Measurements from ENCODE around the gene EHD4.

GRCh38 chr15:41921639-41922038 is 50.7 kb downstream of the EHD4 start:
- TF ChIP-seq POLR2AphosphoS5 (IDR thresholded peaks at IDR 0.05; ENCODE audit: insufficient read depth, low read depth, low read length), result no peak
- TF ChIP-seq, protein P1, sequence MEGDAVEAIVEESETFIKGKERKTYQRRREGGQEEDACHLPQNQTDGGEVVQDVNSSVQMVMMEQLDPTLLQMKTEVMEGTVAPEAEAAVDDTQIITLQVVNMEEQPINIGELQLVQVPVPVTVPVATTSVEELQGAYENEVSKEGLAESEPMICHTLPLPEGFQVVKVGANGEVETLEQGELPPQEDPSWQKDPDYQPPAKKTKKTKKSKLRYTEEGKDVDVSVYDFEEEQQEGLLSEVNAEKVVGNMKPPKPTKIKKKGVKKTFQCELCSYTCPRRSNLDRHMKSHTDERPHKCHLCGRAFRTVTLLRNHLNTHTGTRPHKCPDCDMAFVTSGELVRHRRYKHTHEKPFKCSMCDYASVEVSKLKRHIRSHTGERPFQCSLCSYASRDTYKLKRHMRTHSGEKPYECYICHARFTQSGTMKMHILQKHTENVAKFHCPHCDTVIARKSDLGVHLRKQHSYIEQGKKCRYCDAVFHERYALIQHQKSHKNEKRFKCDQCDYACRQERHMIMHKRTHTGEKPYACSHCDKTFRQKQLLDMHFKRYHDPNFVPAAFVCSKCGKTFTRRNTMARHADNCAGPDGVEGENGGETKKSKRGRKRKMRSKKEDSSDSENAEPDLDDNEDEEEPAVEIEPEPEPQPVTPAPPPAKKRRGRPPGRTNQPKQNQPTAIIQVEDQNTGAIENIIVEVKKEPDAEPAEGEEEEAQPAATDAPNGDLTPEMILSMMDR (IDR thresholded peaks at IDR 0.05; ENCODE audit: extremely low read depth in 1 of 2, insufficient read depth in 1 of 2, low read depth in 1 of 2, low read length in 2 of 2), result no peak
- no peak for TF ChIP-seq EZH2 (IDR thresholded peaks at IDR 0.05; ENCODE audit: borderline replicate concordance, low read depth, low read length, severe bottlenecking)
- TF ChIP-seq, protein P2, sequence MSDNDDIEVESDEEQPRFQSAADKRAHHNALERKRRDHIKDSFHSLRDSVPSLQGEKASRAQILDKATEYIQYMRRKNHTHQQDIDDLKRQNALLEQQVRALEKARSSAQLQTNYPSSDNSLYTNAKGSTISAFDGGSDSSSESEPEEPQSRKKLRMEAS (IDR thresholded peaks at IDR 0.05; ENCODE audit: insufficient read depth, insufficient read length), result no peak
- no peak for TF ChIP-seq POLR2A (IDR thresholded peaks at IDR 0.05; ENCODE audit: low read depth, low read length)
- no peak for TF ChIP-seq MYC (IDR thresholded peaks at IDR 0.05; ENCODE audit: low read depth, low read length)
- TF ChIP-seq JUN (IDR thresholded peaks at IDR 0.05; ENCODE audit: borderline replicate concordance, insufficient read depth, insufficient read length, low read depth), result no peak
